GM18511 (cell line): Measurements from ENCODE around the gene HECTD1.
"Not testable (repeated sequence)": the region's sequence is repeated elsewhere in the genome, so short reads cannot be mapped to it uniquely, and the experiment has no call there.

Experiments
- ATAC-seq: cut with Tn5 transposase; IDR thresholded peaks from one replicate; pipeline ENCODE4 v1.9.1; 2021; ENCODE audit warnings: mild to moderate bottlenecking, moderate library complexity; ENCODE audit not compliant: unreplicated experiment

The HECTD1 gene

DNA sequence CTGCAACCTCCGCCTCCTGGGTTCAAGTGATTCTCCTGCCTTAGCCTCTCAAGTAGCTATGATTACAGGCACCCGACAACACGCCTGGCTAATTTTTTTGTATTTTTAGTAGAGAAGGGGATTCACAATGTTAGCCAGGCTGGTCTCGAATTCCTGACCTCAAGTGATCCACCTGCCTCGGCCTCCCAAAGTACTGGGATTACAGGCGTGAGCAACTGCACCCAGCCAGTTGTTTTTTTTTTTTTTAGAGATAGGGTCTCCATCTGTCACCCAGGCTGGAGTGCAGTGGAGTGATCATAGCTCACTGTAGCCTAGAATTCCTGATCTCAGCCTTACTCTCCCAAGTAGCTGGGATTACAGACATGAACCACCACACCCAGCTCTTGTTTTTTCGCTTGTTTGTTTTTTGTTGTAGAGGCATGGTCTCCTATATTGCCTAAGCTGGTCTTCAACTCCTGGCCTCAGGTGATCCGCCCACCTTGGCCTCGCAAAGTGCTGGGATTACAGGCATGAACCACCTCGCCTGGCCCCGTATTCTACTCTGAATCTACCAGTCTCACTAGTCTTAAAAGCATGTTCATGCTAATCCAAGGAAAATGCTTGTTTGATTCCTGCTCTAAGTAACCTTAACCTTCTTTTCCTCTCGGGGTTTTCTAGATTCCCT, 149.8 kb downstream of the HECTD1 start:
- ATAC-seq, result no peak

DNA sequence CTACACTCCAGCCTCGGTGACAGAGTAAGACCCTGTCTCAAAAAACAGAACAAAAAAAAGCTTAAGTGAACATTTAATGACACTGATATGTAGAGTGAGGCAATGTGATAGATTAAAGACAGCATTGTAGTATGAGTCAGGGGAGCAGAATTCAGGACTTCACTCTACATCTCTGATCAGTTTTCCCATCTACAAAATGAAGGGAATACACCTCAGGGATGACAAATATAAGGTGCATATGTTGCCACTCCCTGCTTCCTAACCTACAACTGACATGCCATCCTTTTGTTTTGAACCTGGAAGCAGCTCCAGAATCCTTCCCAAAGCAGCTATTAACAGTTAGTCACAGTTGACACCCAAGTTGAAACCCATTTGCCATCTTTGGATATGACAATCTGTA, 150.6 kb downstream of the HECTD1 start:
- no peak for ATAC-seq

DNA sequence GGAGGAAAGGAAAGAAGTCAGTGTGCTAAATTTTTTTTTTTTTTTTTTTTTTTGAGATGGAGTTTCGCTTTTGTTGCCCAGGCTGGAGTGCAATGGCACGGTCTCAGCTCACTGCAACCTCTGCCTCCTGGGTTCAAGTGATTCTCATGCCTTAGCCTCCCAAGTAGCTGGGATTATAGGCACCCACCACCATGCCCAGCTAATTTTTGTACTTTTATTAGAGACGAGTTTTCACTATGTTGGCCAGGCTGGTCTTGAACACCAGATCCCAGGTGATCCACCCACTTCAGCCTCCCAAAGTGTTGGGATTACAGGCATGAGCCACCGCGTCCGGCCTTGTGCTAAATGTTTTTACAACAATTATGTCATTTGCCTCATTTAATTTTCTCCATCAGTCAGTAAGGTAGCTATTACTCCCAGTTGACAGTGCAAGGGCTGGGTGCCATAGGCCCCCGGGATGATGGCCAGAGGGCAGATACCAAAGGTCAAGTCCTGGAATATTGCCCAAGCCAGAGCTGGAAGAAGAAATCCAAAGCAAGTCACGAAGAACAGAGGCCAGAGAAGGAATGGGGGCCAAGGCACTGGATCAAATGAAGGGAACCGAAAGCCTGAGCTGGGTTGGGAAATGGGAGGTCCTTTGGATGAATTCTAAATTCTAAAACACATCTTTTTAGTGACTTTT, 154.5 kb downstream of the HECTD1 start:
- not testable (repeated sequence) for ATAC-seq

DNA sequence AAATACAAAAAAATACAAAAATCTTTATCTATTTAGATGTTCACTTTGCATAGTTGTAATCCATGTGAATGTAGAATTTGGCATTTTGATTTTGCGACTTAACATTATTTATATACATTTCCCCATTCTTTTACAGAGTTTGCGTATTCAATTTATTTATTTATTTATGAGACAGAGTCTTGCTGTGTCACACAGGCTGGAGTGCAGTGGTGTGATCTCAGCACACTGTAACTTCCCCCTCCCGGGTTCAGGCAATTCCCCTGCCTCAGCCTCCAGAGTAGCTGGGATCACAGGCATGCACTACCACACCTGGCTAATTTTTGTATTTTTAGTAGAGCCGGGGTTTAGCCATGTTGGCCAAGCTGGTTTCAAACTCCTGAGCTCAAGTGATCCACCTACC, 156.1 kb downstream of the HECTD1 start:
- no peak for ATAC-seq

DNA sequence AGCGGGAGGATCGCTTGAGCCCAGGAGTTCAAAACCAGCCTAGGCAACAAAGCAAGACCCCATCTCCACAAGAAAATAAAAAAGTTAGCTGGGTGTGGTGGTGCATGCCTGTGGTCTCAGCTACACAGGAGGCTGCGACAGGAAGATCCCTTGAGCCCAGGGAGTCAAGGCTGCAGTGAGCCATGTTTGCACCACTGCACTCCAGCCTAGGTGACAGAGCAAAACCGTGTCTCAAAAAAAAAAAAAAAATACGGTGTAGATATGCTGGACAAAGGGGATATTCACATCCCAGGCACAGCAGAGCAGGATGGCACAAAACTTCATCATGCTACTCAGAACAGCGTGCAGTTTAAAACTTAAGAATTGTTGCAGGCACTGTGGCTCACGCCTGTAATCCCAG, 156.6 kb downstream of the HECTD1 start:
- ATAC-seq, result no peak
